ENCODE measurements around the gene ACKR2. TPM values are rescaled to one million over a fixed set of nuclear protein-coding genes. Genes with fewer than 3 reads are reported as not detected.

ACKR2 gene
- total and polyA plus RNA-seq, 2 of the 13 experiments (the other 11 are each of a cell fraction or from before 2014, with no cell fraction given): 1.1 to 1.9 TPM

DNA sequence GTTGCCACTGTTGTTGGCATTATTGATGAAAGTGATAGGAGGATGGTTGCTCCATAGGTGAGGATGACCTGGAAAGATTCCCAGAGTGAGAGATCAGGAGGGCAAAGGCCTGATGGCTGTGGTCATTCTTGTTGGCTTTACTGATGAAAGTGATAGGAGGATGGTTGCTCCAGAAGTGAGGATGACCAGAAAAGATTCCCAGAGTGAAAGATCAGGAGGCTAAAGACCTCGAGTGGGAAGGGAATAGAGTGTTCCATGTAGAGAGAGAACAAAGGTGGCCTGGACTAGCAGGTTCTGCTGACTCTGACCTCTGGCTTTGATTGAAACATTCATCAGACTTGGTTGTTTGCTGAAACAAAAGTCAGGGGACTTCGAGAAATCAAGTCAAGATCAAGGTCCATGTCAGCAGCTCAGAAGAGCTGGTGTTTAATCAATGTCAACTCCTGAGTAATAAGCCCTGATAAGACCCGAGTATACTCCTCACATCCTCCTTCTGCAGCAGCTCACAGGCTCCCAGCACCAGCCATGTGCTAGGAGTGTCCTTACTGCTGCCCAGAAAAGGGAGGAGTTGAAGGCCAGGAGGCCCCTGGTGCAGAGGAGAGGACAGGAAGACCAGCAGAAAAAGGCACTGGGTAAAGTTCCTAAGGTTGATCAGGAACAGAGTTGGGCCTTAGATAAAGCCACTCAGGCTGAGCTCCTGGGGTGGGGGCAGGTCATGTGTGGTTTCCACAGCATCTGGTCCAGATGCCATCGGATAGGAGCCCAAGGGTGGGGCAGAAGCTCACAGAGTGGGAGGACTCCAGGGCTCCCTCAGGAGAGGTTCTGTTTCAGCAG, 46.5 kb downstream of the ACKR2 start (continued):
- TF ChIP-seq, protein P1, sequence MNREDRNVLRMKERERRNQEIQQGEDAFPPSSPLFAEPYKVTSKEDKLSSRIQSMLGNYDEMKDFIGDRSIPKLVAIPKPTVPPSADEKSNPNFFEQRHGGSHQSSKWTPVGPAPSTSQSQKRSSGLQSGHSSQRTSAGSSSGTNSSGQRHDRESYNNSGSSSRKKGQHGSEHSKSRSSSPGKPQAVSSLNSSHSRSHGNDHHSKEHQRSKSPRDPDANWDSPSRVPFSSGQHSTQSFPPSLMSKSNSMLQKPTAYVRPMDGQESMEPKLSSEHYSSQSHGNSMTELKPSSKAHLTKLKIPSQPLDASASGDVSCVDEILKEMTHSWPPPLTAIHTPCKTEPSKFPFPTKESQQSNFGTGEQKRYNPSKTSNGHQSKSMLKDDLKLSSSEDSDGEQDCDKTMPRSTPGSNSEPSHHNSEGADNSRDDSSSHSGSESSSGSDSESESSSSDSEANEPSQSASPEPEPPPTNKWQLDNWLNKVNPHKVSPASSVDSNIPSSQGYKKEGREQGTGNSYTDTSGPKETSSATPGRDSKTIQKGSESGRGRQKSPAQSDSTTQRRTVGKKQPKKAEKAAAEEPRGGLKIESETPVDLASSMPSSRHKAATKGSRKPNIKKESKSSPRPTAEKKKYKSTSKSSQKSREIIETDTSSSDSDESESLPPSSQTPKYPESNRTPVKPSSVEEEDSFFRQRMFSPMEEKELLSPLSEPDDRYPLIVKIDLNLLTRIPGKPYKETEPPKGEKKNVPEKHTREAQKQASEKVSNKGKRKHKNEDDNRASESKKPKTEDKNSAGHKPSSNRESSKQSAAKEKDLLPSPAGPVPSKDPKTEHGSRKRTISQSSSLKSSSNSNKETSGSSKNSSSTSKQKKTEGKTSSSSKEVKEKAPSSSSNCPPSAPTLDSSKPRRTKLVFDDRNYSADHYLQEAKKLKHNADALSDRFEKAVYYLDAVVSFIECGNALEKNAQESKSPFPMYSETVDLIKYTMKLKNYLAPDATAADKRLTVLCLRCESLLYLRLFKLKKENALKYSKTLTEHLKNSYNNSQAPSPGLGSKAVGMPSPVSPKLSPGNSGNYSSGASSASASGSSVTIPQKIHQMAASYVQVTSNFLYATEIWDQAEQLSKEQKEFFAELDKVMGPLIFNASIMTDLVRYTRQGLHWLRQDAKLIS (CRISPR knock-in tag; IDR thresholded peaks at IDR 0.05): no peak
- TF ChIP-seq STAT5B (CRISPR knock-in tag; IDR thresholded peaks at IDR 0.05) (no peak), GTF3A (CRISPR knock-in tag; conservative IDR thresholded peaks at IDR 0.05) (no peak), ZNF891 (CRISPR knock-in tag; IDR thresholded peaks at IDR 0.05) (no peak), PCBP1 (IDR thresholded peaks at IDR 0.05; ENCODE audit: borderline replicate concordance, low read depth, low read length) (no peak), ZNF205 (CRISPR knock-in tag; IDR thresholded peaks at IDR 0.05) (peak; percentile 55; the same call in 1 of the 2 replicates), ZNF772 (CRISPR knock-in tag; IDR thresholded peaks at IDR 0.05) (peak; percentile 68; the same call in 1 of the 2 replicates), ATF1 (CRISPR knock-in tag; IDR thresholded peaks at IDR 0.05) (peak; percentile 62), CCDC6 (CRISPR knock-in tag; IDR thresholded peaks at IDR 0.05) (0 out of 2 replicates have a peak, but pooled peaks have one; percentile 49), ZNF644 (CRISPR knock-in tag; IDR thresholded peaks at IDR 0.05; ENCODE audit: low read depth) (peak; percentile 84), HNF4A (CRISPR knock-in tag; IDR thresholded peaks at IDR 0.05) (peak; percentile 93), THYN1 (CRISPR knock-in tag; IDR thresholded peaks at IDR 0.05; ENCODE audit: borderline replicate concordance, low read depth) (no peak), EED (CRISPR knock-in tag; IDR thresholded peaks at IDR 0.05) (no peak), ZNF792 (CRISPR knock-in tag; IDR thresholded peaks at IDR 0.05) (0 out of 2 replicates have a peak, but pooled peaks have one; percentile 38)
- TF ChIP-seq, protein P2, sequence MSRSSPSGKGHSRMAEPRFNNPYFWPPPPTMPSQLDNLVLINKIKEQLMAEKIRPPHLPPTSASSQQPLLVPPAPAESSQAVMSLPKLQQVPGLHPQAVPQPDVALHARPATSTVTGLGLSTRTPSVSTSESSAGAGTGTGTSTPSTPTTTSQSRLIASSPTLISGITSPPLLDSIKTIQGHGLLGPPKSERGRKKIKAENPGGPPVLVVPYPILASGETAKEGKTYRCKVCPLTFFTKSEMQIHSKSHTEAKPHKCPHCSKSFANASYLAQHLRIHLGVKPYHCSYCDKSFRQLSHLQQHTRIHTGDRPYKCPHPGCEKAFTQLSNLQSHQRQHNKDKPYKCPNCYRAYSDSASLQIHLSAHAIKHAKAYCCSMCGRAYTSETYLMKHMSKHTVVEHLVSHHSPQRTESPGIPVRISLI (CRISPR knock-in tag; IDR thresholded peaks at IDR 0.05; ENCODE audit: borderline replicate concordance): 0 out of 2 replicates have a peak, but pooled peaks have one; percentile 21
- TF ChIP-seq, protein P3, sequence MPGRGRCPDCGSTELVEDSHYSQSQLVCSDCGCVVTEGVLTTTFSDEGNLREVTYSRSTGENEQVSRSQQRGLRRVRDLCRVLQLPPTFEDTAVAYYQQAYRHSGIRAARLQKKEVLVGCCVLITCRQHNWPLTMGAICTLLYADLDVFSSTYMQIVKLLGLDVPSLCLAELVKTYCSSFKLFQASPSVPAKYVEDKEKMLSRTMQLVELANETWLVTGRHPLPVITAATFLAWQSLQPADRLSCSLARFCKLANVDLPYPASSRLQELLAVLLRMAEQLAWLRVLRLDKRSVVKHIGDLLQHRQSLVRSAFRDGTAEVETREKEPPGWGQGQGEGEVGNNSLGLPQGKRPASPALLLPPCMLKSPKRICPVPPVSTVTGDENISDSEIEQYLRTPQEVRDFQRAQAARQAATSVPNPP (CRISPR knock-in tag; IDR thresholded peaks at IDR 0.05): no peak
- TF ChIP-seq, protein P4, sequence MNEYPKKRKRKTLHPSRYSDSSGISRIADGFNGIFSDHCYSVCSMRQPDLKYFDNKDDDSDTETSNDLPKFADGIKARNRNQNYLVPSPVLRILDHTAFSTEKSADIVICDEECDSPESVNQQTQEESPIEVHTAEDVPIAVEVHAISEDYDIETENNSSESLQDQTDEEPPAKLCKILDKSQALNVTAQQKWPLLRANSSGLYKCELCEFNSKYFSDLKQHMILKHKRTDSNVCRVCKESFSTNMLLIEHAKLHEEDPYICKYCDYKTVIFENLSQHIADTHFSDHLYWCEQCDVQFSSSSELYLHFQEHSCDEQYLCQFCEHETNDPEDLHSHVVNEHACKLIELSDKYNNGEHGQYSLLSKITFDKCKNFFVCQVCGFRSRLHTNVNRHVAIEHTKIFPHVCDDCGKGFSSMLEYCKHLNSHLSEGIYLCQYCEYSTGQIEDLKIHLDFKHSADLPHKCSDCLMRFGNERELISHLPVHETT (CRISPR knock-in tag; conservative IDR thresholded peaks at IDR 0.05): no peak
- TF ChIP-seq, protein P5, sequence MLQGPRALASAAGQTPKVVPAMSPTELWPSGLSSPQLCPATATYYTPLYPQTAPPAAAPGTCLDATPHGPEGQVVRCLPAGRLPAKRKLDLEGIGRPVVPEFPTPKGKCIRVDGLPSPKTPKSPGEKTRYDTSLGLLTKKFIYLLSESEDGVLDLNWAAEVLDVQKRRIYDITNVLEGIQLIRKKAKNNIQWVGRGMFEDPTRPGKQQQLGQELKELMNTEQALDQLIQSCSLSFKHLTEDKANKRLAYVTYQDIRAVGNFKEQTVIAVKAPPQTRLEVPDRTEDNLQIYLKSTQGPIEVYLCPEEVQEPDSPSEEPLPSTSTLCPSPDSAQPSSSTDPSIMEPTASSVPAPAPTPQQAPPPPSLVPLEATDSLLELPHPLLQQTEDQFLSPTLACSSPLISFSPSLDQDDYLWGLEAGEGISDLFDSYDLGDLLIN (CRISPR knock-in tag; IDR thresholded peaks at IDR 0.05; ENCODE audit: borderline replicate concordance): no peak
- TF ChIP-seq, protein P6, sequence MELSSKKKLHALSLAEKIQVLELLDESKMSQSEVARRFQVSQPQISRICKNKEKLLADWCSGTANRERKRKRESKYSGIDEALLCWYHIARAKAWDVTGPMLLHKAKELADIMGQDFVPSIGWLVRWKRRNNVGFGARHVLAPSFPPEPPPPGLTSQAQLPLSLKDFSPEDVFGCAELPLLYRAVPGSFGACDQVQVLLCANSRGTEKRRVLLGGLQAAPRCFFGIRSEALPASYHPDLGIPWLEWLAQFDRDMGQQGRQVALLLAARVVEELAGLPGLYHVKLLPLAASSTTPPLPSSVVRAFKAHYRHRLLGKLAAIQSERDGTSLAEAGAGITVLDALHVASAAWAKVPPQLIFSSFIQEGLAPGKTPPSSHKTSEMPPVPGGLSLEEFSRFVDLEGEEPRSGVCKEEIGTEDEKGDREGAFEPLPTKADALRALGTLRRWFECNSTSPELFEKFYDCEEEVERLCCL (CRISPR knock-in tag; IDR thresholded peaks at IDR 0.05; ENCODE audit: borderline replicate concordance): no peak
